GM19240 (cell line): ENCODE data around the gene RFLNA.
"Not testable (repeated sequence)": the region's sequence is repeated elsewhere in the genome, so short reads cannot be mapped to it uniquely, and the experiment has no call there.

Experiments used
- DNase-seq: peaks from one replicate; pipeline ENCODE4 v3.0.0; 2011; ENCODE audit warnings: low spot score; ENCODE audit not compliant: insufficient read length

Gene RFLNA

GRCh38 chr12:124282287-124282686 is 12.6 kb upstream of the RFLNA start:
- DNase-seq = no peak

- DNase-seq = no peak
Measured at GRCh38 chr12:124283326-124283725, 11.6 kb upstream of the RFLNA start.

GRCh38 chr12:124284368-124284767 is 10.5 kb upstream of the RFLNA start:
- no peak for DNase-seq

GRCh38 chr12:124286414-124286813 is 8.5 kb upstream of the RFLNA start:
- DNase-seq = no peak

GRCh38 chr12:124286971-124287370 is 7.9 kb upstream of the RFLNA start:
- DNase-seq = no peak

- DNase-seq = no peak
Measured at GRCh38 chr12:124289634-124290600, 5.0 kb upstream of the RFLNA start.

GRCh38 chr12:124292385-124292784 is 2.5 kb upstream of the RFLNA start:
- DNase-seq = no peak

- DNase-seq = no peak
Measured at GRCh38 chr12:124293286-124294003, 1.4 kb upstream of the RFLNA start.

- DNase-seq = no peak
Measured at GRCh38 chr12:124295431-124296058, 652 bp downstream of the RFLNA start.

GRCh38 chr12:124296295-124296915 is 1.5 kb downstream of the RFLNA start:
- DNase-seq = no peak

- DNase-seq = no peak
Measured at GRCh38 chr12:124296916-124297351, 2.0 kb downstream of the RFLNA start.

GRCh38 chr12:124297389-124297788 is 2.5 kb downstream of the RFLNA start:
- DNase-seq = no peak

- DNase-seq = no peak
Measured at GRCh38 chr12:124297856-124298255, 3.0 kb downstream of the RFLNA start.

- DNase-seq = no peak
Measured at GRCh38 chr12:124298685-124299410, 4.0 kb downstream of the RFLNA start.

GRCh38 chr12:124299628-124300388 is 4.9 kb downstream of the RFLNA start:
- DNase-seq = no peak

GRCh38 chr12:124300657-124301056 is 5.8 kb downstream of the RFLNA start:
- DNase-seq = not testable (repeated sequence)

GRCh38 chr12:124301084-124301654 is 6.3 kb downstream of the RFLNA start:
- no peak for DNase-seq

- no peak for DNase-seq
Measured at GRCh38 chr12:124302241-124302806, 7.4 kb downstream of the RFLNA start.

GRCh38 chr12:124302807-124303578 is 8.1 kb downstream of the RFLNA start:
- no peak for DNase-seq
